DMS153 (cell line): ENCODE measurements around the gene YEATS2.
"Not testable (repeated sequence)": the region's sequence is repeated elsewhere in the genome, so short reads cannot be mapped to it uniquely, and the experiment has no call there.

Source experiments
- DNase-seq: peaks from one replicate; lab custom pipeline; 2025; lab: John Stamatoyannopoulos, UW

YEATS2 gene

DNA sequence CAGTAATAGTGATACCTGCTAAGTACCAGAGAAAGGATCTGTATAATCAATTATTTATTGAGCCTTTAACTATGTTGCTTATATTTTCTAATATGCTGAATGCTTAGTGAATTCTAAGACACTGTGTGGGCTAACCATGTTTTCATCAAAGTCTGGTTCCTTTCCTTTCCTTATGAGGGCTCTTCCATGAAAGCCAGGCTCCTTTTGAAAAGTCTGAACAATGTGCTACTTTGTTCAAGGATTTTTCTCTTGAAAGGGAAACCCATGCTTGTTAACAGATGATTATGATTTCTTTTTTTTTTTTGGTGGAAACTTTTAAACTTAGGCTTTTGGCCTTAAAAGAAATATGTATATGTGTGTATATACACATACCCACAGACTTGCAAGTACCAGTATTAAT, 17.0 kb downstream of the YEATS2 start:
- DNase-seq, result no peak

DNA sequence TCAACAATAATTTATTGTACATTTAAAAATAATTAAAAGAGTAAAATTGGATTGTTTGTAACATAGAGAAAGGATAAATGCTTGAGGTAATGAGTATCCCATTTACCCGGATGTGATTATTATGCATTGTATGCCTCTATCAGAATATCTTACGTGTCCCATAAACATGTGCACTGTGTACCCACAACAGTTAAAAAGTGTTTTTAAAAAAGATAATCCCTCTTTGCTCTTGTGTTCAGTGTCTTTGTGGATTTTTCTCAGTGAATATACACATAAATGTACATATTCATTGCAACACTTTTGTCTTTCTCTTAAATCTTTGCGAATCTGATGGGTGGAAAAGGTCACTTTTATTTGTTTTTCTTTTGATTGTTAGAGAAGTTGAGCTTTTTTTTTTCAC, 20.4 kb downstream of the YEATS2 start:
- no peak for DNase-seq

GRCh38 chr3:183725387-183725786, 27.8 kb downstream of the YEATS2 start:
- no peak for DNase-seq

- DNase-seq, result no peak
These were observed 30.6 kb downstream of the YEATS2 start for GRCh38 chr3:183728204-183728603.

GRCh38 chr3:183730361-183730760, 32.8 kb downstream of the YEATS2 start:
- no peak for DNase-seq

- DNase-seq, result no peak
These were observed 34.0 kb downstream of the YEATS2 start for GRCh38 chr3:183731611-183732010.

DNA sequence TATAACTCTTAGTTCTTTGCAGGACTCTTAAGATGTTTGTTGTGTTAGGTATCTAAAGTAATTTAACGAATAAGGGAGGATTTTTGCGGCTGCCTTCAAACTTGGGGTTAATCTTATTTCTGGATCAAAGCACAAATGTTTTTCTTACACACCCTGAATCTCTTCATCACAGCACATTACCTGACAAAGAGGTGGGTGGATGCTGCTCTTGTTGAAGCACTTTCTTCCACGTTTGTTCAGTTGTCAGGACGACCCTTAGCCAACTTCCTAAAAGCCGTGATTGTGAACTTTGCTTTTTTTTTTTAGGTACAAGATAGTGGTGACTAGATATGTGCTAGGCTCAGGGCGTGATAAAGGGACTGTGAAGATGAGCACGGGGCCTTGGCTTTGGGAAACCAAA, 36.0 kb downstream of the YEATS2 start:
- no peak for DNase-seq

GRCh38 chr3:183734750-183735494, 37.3 kb downstream of the YEATS2 start:
- no peak for DNase-seq

DNA sequence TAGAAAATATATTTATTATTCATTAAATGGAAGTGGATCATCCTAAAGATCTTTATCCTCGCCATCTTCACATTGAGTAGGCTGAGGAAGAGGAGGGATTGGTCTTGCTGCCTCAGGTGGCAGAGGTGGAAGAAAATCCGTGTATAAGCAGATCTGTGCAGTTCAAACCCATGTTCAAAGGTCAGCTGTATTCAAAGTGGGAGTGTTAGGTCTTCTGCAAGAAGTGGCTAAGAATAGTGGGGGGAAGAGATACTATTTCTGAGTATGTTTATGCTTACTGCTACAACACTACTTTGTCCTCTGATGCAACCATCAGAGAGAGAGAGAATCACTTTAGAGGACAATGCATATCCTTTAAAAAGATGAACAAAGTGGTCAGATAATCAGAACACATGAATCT, 39.5 kb downstream of the YEATS2 start:
- no peak for DNase-seq

- DNase-seq, result not testable (repeated sequence)
These were observed 42.6 kb downstream of the YEATS2 start for GRCh38 chr3:183740154-183740553.

- DNase-seq, result no peak
These were observed 45.6 kb downstream of the YEATS2 start for GRCh38 chr3:183743231-183743630.

DNA sequence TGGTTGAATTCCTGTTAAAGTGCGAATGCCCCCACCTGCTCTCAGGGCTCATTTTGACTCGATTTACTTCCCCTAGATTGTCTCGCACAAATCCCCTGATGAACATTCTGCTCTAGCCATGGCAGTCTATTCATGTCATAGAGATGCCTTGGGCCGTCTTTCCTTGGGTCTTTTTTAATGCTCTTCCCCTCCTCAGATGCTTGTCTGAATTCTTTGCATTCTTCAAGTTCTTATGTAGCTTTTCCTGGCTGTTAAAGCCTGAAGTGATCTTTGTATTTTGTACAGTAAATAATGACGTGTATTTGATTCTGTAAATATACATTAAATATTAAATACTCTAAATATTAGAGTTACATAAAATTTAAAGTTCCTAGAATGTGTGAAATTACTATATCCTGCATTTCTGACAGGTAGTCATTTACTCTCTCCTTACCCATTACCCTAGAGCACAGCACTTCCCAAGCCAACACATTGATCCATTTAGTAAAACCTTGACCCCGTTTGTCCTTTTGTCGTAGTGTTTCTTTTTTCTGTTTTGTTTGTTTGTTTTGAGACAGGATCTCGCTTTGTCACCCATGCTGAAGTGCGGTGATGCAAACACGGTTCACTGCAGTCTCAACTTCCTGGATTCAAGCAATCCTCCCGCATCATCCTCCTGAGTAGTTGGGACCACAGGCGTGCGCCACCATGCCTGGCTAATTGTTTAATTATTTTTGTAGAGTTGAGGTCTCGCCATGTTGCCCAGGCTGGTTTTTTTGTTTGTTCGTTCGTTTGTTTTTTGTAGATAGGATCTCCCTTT, 47.9 kb downstream of the YEATS2 start:
- DNase-seq, result no peak

GRCh38 chr3:183754052-183754451, 56.5 kb downstream of the YEATS2 start:
- DNase-seq, result no peak

- DNase-seq, result no peak
These were observed 64.7 kb downstream of the YEATS2 start for GRCh38 chr3:183762304-183762703.

DNA sequence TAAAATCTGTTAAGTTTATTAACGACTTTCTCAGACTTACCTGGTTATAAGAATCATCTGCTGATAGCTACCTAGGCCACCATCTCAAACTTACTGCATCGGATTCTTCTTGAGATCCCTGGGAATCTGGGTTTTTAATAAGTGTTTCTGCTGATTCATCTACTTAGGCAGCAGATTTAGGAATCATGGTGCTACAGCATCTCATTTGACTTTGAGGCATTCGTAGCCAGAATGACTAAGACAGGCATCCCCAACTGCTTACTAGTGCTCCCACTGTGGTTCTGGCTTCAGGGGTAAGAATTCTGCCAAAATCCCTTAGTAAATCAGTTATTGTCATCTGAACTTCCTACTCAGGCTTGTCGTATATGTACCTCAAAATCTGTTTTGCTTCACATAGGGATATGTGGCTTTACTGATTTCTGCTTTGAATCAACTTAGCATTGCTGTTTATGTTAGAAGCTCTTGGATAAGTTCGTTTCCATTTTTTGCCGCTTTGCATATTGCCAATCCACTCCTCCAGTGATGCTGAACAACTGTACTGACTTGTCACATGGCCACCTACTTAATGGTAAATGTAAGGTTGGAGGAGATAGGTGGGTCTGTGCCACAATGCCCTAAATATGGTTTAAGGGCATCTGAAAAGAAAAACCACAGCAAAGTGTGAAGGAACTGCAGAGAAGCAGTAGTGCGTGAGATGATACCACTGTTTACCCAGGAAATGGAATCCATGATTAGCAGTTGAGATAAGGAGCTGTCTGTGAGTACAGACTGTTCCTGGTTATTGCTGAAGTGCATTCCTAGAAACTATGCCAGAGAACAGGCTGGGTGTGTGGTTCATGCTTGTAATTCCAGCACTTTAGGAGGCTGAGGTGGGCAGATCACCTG, 67.5 kb downstream of the YEATS2 start:
- no peak for DNase-seq

GRCh38 chr3:183766107-183766506, 68.5 kb downstream of the YEATS2 start:
- no peak for DNase-seq

GRCh38 chr3:183766745-183767606, 69.4 kb downstream of the YEATS2 start:
- peak; percentile 41 for DNase-seq

DNA sequence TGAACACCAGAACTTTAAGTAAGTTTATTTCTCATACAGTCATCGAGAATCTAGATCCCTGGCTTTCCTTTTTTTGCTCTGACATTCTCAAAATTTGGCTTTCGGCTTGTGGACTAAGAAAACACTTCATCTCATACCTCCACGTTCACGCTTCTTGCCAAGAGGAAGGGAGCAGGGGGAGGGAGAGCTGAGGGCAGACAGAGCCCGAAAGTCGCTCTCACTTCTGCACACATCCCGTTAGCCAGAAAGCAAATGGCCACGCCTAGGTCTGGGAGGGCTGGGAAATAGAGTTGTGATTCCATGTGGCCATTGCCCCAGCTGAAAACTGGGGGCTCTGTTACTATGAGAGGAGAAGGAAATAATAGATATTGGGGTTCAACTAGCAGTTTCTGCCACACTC, 70.5 kb downstream of the YEATS2 start:
- no peak for DNase-seq

- DNase-seq, result no peak
These were observed 71.9 kb downstream of the YEATS2 start for GRCh38 chr3:183769453-183769852.

DNA sequence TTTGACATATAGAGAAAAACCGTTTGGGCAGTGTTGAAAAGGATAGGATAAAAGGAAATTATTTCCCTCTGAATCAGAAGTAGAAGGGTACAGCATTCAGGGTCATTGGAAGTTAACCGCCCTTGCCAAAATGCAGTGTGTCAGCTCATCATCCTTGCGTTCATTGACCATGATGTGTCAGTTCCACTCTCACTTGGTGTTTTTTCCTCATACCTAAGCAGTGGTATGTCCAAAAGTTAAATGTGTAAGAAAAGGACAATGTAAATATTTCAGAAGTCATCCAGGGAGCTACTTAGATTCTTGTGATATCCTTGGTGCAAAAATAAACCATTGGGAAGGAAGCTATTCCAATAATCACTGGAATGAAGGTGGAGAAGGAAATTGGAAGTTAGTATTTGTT, 77.0 kb downstream of the YEATS2 start:
- no peak for DNase-seq

GRCh38 chr3:183775781-183776180, 78.2 kb downstream of the YEATS2 start:
- DNase-seq, result no peak
